ENCODE data around the gene TGM2.

The TGM2 gene

DNA sequence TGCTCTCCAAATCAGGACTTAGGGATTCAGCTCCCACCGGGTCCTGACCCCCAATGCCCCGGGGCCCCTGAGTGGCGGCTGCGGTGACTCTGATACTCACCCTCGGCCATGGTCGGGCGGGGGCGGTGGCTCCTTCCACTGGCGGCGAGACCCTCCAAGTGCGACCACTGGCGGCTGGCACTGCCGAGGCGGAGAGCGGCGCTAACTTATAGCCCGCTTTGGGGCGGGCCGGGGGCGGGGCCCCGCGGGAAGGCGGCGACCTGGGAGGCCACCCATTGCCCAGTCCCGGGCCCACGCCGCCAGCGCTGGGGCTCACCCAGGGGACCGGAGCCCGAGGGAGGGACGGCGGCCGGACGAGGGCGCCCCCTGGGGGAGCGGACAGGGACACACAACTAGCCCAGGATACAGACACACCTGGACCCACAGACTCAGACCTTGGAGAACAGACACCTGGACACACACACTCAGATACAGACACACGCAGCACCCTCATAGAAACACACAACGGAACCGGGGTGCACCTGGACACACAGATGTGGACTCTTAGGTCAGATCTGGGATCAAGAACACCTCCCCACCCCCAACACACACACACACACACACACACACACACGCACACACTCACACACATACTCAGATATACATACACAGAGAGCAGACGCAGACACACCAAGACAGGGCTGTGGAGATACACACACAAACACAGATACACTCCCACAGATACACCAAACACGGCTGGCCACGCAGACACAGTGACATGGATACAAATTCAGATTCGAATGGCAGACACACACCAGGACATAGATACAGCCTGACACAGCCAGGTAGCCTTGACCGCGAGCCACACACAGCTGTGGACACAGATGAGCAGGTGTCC, at the start of gene TGM2:
Gene TGM2, minus strand, starts transcription at position 182 of the 877 bp plus-strand sequence. Its CDS starts 72 bp downstream, at position 110.
- DNase-seq (ENCODE audit: low read depth in 3 of 3): peak in 2 of 3 experiments; percentile 17 to 44

- DNase-seq (ENCODE audit: low read depth in 3 of 3): no peak
These were observed 49.5 kb upstream of the TGM2 start for GRCh38 chr20:38214256-38215193.

GRCh38 chr20:38213607-38213940, 48.5 kb upstream of the TGM2 start:
- no peak for DNase-seq (ENCODE audit: low read depth in 3 of 3)

DNA sequence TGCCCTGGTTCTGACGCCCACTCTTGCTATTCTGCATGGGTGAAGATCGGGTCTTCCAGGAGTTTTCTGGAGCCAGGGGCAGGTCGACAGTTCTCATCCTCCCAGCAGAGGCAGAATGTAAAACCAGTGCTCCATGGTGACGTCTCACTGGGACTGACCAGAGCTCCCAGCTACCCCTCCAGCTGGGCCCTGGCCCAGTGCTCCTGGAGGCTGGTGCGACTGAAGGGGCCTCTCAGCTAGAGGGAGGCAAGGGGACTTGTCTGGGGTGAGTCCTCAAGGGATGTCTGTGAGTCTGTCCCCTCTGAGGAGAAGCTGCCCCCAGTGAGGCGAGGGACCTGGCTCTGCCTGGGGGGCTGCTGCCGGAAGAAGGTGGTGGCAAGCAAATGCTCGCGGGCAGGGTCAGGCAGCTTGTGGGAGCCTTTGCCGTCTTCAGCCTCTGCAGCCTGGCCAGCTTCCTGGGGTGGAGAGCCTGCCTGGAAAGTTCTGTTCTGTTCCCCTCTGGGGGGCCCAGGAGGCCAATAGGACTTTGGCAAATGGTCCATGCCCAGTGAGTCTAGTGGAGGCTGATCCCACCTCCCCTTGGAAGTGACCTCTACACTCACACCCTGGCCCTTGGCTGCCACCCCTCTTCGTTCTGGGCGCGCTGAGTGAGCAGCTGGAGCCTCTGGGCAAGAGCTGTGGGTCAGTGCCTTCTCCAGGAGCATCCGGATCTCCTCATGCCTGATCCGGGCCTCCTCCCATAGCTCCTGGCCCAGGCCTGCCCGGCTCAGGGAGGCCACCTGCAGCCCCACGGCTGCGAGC, 47.9 kb upstream of the TGM2 start:
- DNase-seq (ENCODE audit: low read depth in 3 of 3): no peak

DNA sequence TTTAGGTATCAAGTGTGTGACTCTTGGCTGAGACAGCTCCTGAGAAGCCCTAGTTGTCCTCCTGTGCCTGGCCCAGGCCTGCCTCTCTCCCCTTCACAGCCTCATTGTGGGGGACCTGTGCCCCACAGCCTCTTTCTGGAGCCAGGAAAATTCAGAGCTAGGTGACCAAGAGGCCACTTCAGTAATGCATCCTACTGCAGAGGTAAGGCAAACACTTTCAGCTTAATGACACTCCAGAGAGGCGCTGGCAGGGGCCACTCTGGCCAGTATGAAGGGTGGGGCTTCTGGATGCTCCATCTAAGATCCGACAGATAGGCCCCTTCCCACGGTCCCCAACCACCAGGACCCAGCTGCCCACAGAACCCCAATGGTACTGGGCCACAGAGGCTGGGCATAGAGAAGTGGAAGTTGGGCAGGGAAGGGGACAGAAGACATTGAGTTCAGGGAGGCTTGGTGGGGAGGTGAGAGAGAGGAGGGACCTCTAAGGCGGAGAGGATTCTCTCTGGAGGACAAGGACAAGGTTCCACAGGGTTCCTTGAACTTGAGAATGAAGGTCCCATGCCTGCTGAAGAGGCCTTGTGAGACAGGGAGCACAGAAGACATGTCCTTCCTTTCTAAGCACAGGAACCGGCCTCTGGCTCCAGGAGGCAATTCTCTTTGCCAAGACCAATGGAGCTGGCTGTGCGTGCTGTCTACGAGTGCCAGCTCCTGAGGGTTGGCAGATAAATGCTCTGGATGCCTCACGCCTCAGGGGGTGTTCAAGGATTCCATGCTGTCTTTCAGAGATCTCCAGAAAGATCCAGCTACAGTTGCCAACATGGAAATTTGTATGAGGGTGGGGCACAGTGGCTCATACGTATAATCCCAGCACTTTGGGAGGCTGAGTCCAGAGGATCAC, 46.4 kb upstream of the TGM2 start:
- no peak for DNase-seq (ENCODE audit: low read depth in 3 of 3)

DNA sequence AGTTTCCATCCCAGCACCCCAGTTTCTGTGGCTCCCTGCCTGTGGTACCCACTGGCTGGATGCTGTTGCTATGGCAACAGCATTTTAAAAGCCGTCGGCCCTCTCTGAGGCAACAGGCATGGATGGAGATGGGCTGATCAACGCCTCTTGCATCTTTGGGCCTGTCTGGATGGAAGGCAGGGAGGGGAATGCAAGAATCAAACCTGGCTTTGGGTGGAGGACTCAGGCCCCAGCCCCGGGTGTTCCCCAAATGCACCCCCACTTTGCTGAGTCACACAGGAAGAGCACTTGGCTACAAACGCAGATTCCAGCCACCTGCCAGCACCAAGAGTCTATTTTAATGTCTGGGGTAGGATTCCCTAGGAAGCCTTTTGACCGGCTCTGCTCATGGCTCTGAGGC, 45.7 kb upstream of the TGM2 start:
- DNase-seq (ENCODE audit: low read depth in 3 of 3): no peak

GRCh38 chr20:38209736-38210405, 44.8 kb upstream of the TGM2 start:
- no peak for DNase-seq (ENCODE audit: low read depth in 3 of 3)

DNA sequence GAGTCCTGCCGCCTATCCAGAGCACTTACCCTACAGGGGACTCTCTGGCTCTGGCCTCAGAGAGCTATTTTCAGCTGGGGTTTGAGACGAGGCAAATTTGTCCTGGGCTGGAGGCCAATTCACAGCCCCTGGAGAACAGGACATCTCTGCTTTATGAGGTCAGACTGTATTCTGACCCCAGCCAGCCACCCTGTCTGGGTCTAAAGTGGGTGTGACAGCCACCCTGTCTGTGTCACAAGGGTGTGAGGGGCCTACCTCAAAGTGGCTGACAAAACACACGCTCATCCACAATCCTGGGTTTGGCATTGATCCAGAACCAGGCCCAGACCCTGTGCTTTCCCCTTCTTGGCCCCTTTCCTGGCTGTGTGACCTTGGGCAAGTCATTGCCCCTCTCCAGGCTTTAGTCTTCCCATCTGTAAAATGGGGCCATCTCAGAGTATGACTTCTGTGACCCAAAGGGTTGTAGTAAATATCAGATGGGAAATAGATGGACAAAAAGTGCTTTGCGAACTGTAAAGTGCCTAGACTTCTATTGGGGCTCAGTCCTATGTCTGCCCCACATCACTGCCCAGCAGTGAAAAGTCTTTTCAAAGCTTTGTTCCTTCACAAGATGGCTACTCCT, 44.1 kb upstream of the TGM2 start:
- no peak for DNase-seq (ENCODE audit: low read depth in 3 of 3)

GRCh38 chr20:38208523-38208922, 43.5 kb upstream of the TGM2 start:
- no peak for DNase-seq (ENCODE audit: low read depth in 3 of 3)

- DNase-seq (ENCODE audit: low read depth in 3 of 3): no peak
These were observed 43.0 kb upstream of the TGM2 start for GRCh38 chr20:38208088-38208487.

GRCh38 chr20:38207621-38208020, 42.6 kb upstream of the TGM2 start:
- no peak for DNase-seq (ENCODE audit: low read depth in 3 of 3)

GRCh38 chr20:38205001-38205400, 39.9 kb upstream of the TGM2 start:
- DNase-seq (ENCODE audit: low read depth in 3 of 3): no peak

DNA sequence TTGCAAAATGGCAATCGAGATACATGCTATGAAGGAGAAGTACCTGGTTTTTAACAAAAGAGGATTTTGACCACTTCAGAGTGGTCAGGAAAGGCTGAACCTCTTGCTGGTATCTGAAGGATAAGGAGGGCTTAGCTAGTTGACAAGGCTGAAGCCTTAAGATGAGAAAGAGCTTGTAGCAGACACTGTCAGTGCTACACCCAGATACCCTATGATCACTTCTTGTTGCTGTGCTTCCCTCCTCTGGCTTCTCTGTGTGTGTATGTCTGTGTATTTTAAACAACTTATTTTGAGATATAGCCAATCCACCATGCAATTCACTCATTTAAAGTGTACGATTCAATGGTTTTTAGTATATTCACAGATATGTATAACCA, 38.9 kb upstream of the TGM2 start:
- DNase-seq (ENCODE audit: low read depth in 3 of 3): no peak

GRCh38 chr20:38203337-38203980, 38.4 kb upstream of the TGM2 start:
- no peak for DNase-seq (ENCODE audit: low read depth in 3 of 3)

GRCh38 chr20:38202982-38203293, 37.9 kb upstream of the TGM2 start:
- no peak for DNase-seq (ENCODE audit: low read depth in 3 of 3)

DNA sequence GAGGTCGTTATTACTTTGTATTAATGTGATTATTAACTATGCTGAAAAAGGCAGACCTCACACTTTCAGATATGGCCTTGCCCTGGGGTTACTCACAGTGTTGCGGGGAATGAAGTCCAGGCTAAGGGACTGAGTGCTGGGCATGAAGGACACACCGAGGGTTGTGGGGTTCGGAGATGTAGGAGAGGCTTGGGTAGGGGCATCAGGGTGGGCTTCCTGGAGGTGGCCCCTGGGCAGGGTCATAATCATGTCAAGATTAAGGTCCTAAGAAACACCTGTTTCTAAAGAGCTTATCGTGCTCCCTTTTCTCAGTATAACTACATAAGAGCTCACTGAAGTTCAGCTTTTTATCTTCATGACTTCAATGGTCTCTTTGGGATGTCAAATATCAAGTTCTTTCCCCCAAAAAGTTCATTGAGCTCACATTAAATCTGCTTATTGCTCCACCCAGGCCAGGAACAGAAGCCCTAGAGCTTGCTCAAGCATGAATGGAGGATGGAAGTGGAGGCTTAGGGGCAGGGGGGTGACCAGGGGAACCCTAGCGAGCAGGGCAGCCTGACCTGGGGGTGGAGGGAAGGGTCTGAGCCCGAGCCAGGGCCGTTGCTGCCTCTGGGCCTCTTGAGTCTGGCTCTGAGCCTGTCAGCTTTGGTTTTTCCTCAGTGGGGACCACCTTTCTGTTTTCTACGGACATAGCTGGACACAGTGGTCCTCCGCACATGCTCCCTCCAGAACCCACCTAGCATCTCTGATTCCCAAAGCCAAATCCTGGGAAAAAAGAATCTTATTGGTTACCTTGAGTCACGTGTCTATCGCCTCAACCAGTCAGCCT, 37.3 kb upstream of the TGM2 start:
- no peak for DNase-seq (ENCODE audit: low read depth in 3 of 3)

GRCh38 chr20:38201356-38201755, 36.3 kb upstream of the TGM2 start:
- DNase-seq (ENCODE audit: low read depth in 3 of 3): no peak

- no peak for DNase-seq (ENCODE audit: low read depth in 3 of 3)
These were observed 35.6 kb upstream of the TGM2 start for GRCh38 chr20:38200646-38201045.
